HEK293 (cell line): ENCODE data around the gene SERINC1.
A peak's percentile ranks its signal among the peaks of the same experiment; 100 is the strongest.

Experiments
- CTCF ChIA-PET: fragments of 350-600 bp; formaldehyde crosslinking; extraction: SDS; loops from one replicate; lab custom pipeline; 2021; ENCODE audit warnings: antibody characterized with exemption; lab: Yijun Ruan, JAX
- POLR2A ChIA-PET: fragments of 300-600 bp; formaldehyde crosslinking; extraction: SDS; loops from one replicate; lab custom pipeline; 2020; ENCODE audit warnings: antibody characterized with exemption, inconsistent platforms; lab: Yijun Ruan, JAX
- H3K27ac ChIP-seq: fragments of 200-500 bp; sonication (Bioruptor generic); 2 replicates; pipeline ENCODE4 v1.5.1; 2014; ENCODE audit warnings: low read depth, low read length, control low read depth, inconsistent platforms; ENCODE audit errors: extremely low read depth
- H3K36me3 ChIP-seq, 2 experiments: fragments of 200-500 bp in 1 of 2; sonication (Bioruptor generic) in 1 of 2; 1 replicate in 1 of 2; 2 replicates in 1 of 2; pipeline ENCODE4 v1.5.1; 2014 to 2017; ENCODE audit warnings: inconsistent platforms in 2 of 2, low read length in 2 of 2; ENCODE audit not compliant: control insufficient read depth in 2 of 2, insufficient read depth in 1 of 2
- H3K4me1 ChIP-seq: fragments of 200-500 bp; sonication (Bioruptor generic); 2 replicates; pipeline ENCODE4 v1.5.1; 2014; ENCODE audit warnings: mild to moderate bottlenecking, low read length, inconsistent platforms; ENCODE audit not compliant: control insufficient read depth, insufficient read depth
- H3K4me3 ChIP-seq: 2 replicates; pipeline ENCODE4 v1.5.1; 2011; ENCODE audit warnings: low read depth, mild to moderate bottlenecking, control low read depth, low read length, moderate library complexity
- H3K9me3 ChIP-seq: fragments of 200-500 bp; sonication (Bioruptor generic); 2 replicates; pipeline ENCODE4 v1.5.1; 2014; ENCODE audit warnings: low read depth, low read length, inconsistent platforms; ENCODE audit not compliant: control insufficient read depth, insufficient read depth
- BCL11B ChIP-seq: fragments of 450-650 bp; formaldehyde crosslinking; IDR thresholded peaks from 2 replicates; pipeline ENCODE4 v1.5.1; 2016; ENCODE audit warnings: low read depth, missing biosample characterization, missing genetic modification characterization
- GLI2 ChIP-seq: fragments of 450-650 bp; formaldehyde crosslinking; IDR thresholded peaks from 2 replicates; pipeline ENCODE4; 2017; ENCODE audit warnings: missing biosample characterization, missing genetic modification characterization, low read depth, borderline replicate concordance
- GLI4 ChIP-seq: fragments of 450-650 bp; formaldehyde crosslinking; IDR thresholded peaks from 2 replicates; pipeline ENCODE4 v1.5.1; 2016; ENCODE audit warnings: missing biosample characterization, missing genetic modification characterization
- GLIS1 ChIP-seq: fragments of 450-650 bp; formaldehyde crosslinking; IDR thresholded peaks from 2 replicates; pipeline ENCODE4 v1.5.1; 2016; ENCODE audit warnings: missing biosample characterization, missing genetic modification characterization
- HOXC10 ChIP-seq: sonication (generic); formaldehyde crosslinking; IDR thresholded peaks from 2 replicates; pipeline ENCODE4 v1.8.1; 2023; ENCODE audit warnings: mild to moderate bottlenecking, missing genetic modification reagents
- KLF1 ChIP-seq: fragments of 450-650 bp; formaldehyde crosslinking; IDR thresholded peaks from 2 replicates; pipeline ENCODE4 v1.5.1; 2016; ENCODE audit warnings: missing biosample characterization, missing genetic modification characterization
- KLF16 ChIP-seq: fragments of 450-650 bp; formaldehyde crosslinking; IDR thresholded peaks from 2 replicates; pipeline ENCODE4 v1.5.1; 2017; ENCODE audit warnings: missing biosample characterization, missing genetic modification characterization
- KLF7 ChIP-seq: fragments of 450-650 bp; formaldehyde crosslinking; IDR thresholded peaks from 2 replicates; pipeline ENCODE4 v1.5.1; 2016; ENCODE audit warnings: missing biosample characterization, missing genetic modification characterization, borderline replicate concordance
- KLF8 ChIP-seq: fragments of 450-650 bp; formaldehyde crosslinking; IDR thresholded peaks from 2 replicates; pipeline ENCODE4 v1.5.1; 2016; ENCODE audit warnings: missing biosample characterization, missing genetic modification characterization
- KLF9 ChIP-seq: fragments of 450-650 bp; formaldehyde crosslinking; IDR thresholded peaks from 2 replicates; pipeline ENCODE4 v1.5.1; 2016; ENCODE audit warnings: missing biosample characterization, missing genetic modification characterization, low read depth
- SP2 ChIP-seq: fragments of 450-650 bp; formaldehyde crosslinking; IDR thresholded peaks from 2 replicates; pipeline ENCODE4 v1.5.1; 2016; ENCODE audit warnings: missing biosample characterization, missing genetic modification characterization
- SP3 ChIP-seq: fragments of 450-650 bp; formaldehyde crosslinking; IDR thresholded peaks from 2 replicates; pipeline ENCODE4 v1.5.1; 2016; ENCODE audit warnings: missing biosample characterization, missing genetic modification characterization
- WT1 ChIP-seq: fragments of 450-650 bp; formaldehyde crosslinking; IDR thresholded peaks from 2 replicates; pipeline ENCODE4 v1.5.1; 2016; ENCODE audit warnings: missing biosample characterization, missing genetic modification characterization
- ZBTB20 ChIP-seq: fragments of 450-650 bp; formaldehyde crosslinking; IDR thresholded peaks from 2 replicates; pipeline ENCODE4 v1.5.1; 2016; ENCODE audit warnings: missing biosample characterization, missing genetic modification characterization
- ZBTB8A ChIP-seq: fragments of 450-650 bp; formaldehyde crosslinking; IDR thresholded peaks from 2 replicates; pipeline ENCODE4 v1.5.1; 2016; ENCODE audit warnings: missing biosample characterization, missing genetic modification characterization
- ZNF2 ChIP-seq: fragments of 450-650 bp; formaldehyde crosslinking; IDR thresholded peaks from 2 replicates; pipeline ENCODE4 v1.5.1; 2016; ENCODE audit warnings: missing biosample characterization, missing genetic modification characterization
- ZNF335 ChIP-seq: fragments of 450-650 bp; formaldehyde crosslinking; conservative IDR thresholded peaks from 2 replicates; pipeline ENCODE4 v1.5.1; 2016; ENCODE audit warnings: missing biosample characterization, missing genetic modification characterization
- ZNF391 ChIP-seq: fragments of 450-650 bp; formaldehyde crosslinking; IDR thresholded peaks from 2 replicates; pipeline ENCODE4 v1.5.1; 2016; ENCODE audit warnings: low read depth, missing biosample characterization, missing genetic modification characterization, borderline replicate concordance
- ZNF473 ChIP-seq: fragments of 450-650 bp; formaldehyde crosslinking; IDR thresholded peaks from 2 replicates; pipeline ENCODE4 v1.5.1; 2017; ENCODE audit warnings: missing biosample characterization, missing genetic modification characterization
- ZNF561 ChIP-seq: fragments of 450-650 bp; IDR thresholded peaks from 2 replicates; pipeline ENCODE4 v1.5.1; 2018; ENCODE audit warnings: missing biosample characterization, missing genetic modification characterization, borderline replicate concordance
- ZNF610 ChIP-seq: fragments of 450-650 bp; formaldehyde crosslinking; IDR thresholded peaks from 2 replicates; pipeline ENCODE4 v1.5.1; 2016; ENCODE audit warnings: missing biosample characterization, missing genetic modification characterization, borderline replicate concordance
- ZNF623 ChIP-seq: fragments of 450-650 bp; formaldehyde crosslinking; IDR thresholded peaks from 2 replicates; pipeline ENCODE4 v1.5.1; 2016; ENCODE audit warnings: missing biosample characterization, missing genetic modification characterization
- ZNF629 ChIP-seq: fragments of 450-650 bp; formaldehyde crosslinking; IDR thresholded peaks from 2 replicates; pipeline ENCODE4 v1.5.1; 2017; ENCODE audit warnings: missing biosample characterization, missing genetic modification characterization
- ZNF654 ChIP-seq: fragments of 450-650 bp; formaldehyde crosslinking; IDR thresholded peaks from 2 replicates; pipeline ENCODE4 v1.5.1; 2016; ENCODE audit warnings: low read depth, missing biosample characterization, missing genetic modification characterization
- ZNF660 ChIP-seq: fragments of 450-650 bp; IDR thresholded peaks from 2 replicates; pipeline ENCODE4 v1.5.1; 2018; ENCODE audit warnings: missing biosample characterization, mild to moderate bottlenecking, missing genetic modification characterization
- ZNF76 ChIP-seq: fragments of 450-650 bp; formaldehyde crosslinking; IDR thresholded peaks from 2 replicates; pipeline ENCODE4; 2016; ENCODE audit warnings: low read depth, missing biosample characterization, missing genetic modification characterization, borderline replicate concordance
- ZNF768 ChIP-seq: fragments of 450-650 bp; formaldehyde crosslinking; IDR thresholded peaks from 2 replicates; pipeline ENCODE4 v1.5.1; 2018; ENCODE audit warnings: missing biosample characterization, mild to moderate bottlenecking, missing genetic modification characterization
- ZNF785 ChIP-seq: fragments of 450-650 bp; formaldehyde crosslinking; IDR thresholded peaks from 2 replicates; pipeline ENCODE4 v1.5.1; 2016; ENCODE audit warnings: missing biosample characterization, missing genetic modification characterization
- ZNF791 ChIP-seq: fragments of 450-650 bp; formaldehyde crosslinking; IDR thresholded peaks from 2 replicates; pipeline ENCODE4 v1.5.1; 2016; ENCODE audit warnings: missing biosample characterization, missing genetic modification characterization
- ZNF843 ChIP-seq: fragments of 450-650 bp; formaldehyde crosslinking; IDR thresholded peaks from 2 replicates; pipeline ENCODE4 v1.5.1; 2016; ENCODE audit warnings: missing biosample characterization, missing genetic modification characterization
- TF ChIP-seq, protein P1 (sequence below): fragments of 450-650 bp; formaldehyde crosslinking; IDR thresholded peaks from 2 replicates; pipeline ENCODE4 v1.5.1; 2016; ENCODE audit warnings: missing biosample characterization, missing genetic modification characterization
- TF ChIP-seq, protein P2 (sequence below): fragments of 450-650 bp; formaldehyde crosslinking; conservative IDR thresholded peaks from 2 replicates; pipeline ENCODE4 v1.5.1; 2016; ENCODE audit warnings: low read depth, missing biosample characterization, missing genetic modification characterization
- TF ChIP-seq, protein P3 (sequence below): IDR thresholded peaks from 2 replicates; pipeline ENCODE4 v1.6.1; 2011; ENCODE audit warnings: mild to moderate bottlenecking, low read depth, low read length, borderline replicate concordance

SERINC1 gene

DNA sequence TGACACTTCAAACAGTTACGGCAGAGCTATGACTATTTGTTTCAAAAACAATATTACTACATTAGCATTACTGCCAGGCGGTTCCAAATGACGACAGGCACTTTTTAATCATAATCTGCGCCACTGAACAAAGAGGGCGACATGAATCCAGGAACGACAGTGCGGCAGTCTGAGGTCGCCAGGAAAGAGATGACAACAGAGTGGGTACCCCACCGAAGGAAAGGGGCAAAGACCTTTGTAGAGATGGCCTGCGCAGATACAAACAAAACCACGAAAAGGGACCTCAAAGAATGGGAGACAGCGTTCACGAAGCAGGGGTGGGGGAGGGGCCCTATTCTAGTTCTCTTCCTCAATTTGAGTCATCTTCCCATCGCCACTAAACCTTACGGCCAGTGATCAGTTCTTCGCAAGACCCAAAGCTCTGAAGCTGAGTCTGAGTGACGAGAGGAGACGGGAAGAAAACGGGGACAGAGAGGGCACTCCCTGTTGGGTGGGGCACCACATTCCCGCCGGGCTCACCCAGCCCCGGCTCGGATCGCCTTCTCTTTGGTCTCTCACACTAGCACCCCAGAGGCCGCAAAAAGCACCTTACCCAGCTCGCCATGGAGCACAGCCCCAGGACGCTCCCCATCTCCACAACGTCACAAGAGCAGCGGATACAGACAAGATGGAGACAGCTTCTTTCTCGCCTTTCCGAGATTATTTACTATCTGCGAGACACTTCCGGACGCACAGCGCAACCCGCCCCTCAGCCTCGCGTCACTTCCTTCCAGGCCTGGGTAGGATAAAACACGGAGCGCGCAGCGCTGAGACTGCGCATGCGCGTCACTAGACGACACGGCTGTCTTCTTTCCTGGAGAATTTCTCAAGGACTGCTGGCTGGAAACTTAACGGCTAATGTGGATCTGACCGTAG is at the start of gene SERINC1:
Gene SERINC1, minus strand, starts transcription at position 701 of the 915 bp plus-strand sequence. Its CDS starts 70 bp downstream, at position 631.
- peaks cover 0 to 2% of the 10 kb centered on the region in 2 experiments; a peak in 1 of 3 replicates for H3K36me3 ChIP-seq
- TF ChIP-seq ZNF785 (tag by site-specific recombination): no peak
- peak; percentile 88 for TF ChIP-seq KLF1 (tag by site-specific recombination)
- TF ChIP-seq ZNF654 (tag by site-specific recombination): no peak
- TF ChIP-seq WT1 (tag by site-specific recombination): peak; percentile 26; the same call in 1 of the 2 replicates
- no peak for TF ChIP-seq ZNF473
- peak; percentile 38 for TF ChIP-seq ZNF2 (tag by site-specific recombination)
- no peak for TF ChIP-seq ZNF791 (tag by site-specific recombination)
- TF ChIP-seq ZNF843 (tag by site-specific recombination): peak; percentile 9; the same call in 1 of the 2 replicates
- TF ChIP-seq KLF9 (tag by site-specific recombination): peak; percentile 65
- TF ChIP-seq SP3 (tag by site-specific recombination): peak; percentile 84
- TF ChIP-seq, protein P1, sequence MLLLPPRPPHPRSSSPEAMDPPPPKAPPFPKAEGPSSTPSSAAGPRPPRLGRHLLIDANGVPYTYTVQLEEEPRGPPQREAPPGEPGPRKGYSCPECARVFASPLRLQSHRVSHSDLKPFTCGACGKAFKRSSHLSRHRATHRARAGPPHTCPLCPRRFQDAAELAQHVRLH: no peak
- TF ChIP-seq ZNF76 (tag by site-specific recombination): peak; percentile 67
- no peak for TF ChIP-seq BCL11B (tag by site-specific recombination)
- peak; percentile 24; the same call in 1 of the 2 replicates for TF ChIP-seq ZBTB8A (tag by site-specific recombination)
- TF ChIP-seq KLF8: peak; percentile 91
- 0 out of 2 replicates have a peak, but pooled peaks have one; percentile 7 for TF ChIP-seq ZNF623 (tag by site-specific recombination)
- TF ChIP-seq GLI4 (tag by site-specific recombination): no peak
- TF ChIP-seq ZBTB20: no peak
- peak; percentile 45; the same call in 1 of the 2 replicates for TF ChIP-seq KLF16 (tag by site-specific recombination)
- peak; percentile 69 for TF ChIP-seq ZNF629
- TF ChIP-seq, protein P2, sequence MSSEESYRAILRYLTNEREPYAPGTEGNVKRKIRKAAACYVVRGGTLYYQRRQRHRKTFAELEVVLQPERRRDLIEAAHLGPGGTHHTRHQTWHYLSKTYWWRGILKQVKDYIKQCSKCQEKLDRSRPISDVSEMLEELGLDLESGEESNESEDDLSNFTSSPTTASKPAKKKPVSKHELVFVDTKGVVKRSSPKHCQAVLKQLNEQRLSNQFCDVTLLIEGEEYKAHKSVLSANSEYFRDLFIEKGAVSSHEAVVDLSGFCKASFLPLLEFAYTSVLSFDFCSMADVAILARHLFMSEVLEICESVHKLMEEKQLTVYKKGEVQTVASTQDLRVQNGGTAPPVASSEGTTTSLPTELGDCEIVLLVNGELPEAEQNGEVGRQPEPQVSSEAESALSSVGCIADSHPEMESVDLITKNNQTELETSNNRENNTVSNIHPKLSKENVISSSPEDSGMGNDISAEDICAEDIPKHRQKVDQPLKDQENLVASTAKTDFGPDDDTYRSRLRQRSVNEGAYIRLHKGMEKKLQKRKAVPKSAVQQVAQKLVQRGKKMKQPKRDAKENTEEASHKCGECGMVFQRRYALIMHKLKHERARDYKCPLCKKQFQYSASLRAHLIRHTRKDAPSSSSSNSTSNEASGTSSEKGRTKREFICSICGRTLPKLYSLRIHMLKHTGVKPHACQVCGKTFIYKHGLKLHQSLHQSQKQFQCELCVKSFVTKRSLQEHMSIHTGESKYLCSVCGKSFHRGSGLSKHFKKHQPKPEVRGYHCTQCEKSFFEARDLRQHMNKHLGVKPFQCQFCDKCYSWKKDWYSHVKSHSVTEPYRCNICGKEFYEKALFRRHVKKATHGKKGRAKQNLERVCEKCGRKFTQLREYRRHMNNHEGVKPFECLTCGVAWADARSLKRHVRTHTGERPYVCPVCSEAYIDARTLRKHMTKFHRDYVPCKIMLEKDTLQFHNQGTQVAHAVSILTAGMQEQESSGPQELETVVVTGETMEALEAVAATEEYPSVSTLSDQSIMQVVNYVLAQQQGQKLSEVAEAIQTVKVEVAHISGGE (tag by site-specific recombination): peak; percentile 84
- TF ChIP-seq GLI2 (tag by site-specific recombination): no peak
- peak; percentile 57 for TF ChIP-seq ZNF610 (tag by site-specific recombination)
- TF ChIP-seq ZNF768 (tag by site-specific recombination): no peak
- peak; percentile 89 for TF ChIP-seq ZNF335
- TF ChIP-seq KLF7 (tag by site-specific recombination): peak; percentile 91
- 0 out of 2 replicates have a peak, but pooled peaks have one; percentile 70 for TF ChIP-seq ZNF561 (tag by site-specific recombination)
- TF ChIP-seq, protein P3, sequence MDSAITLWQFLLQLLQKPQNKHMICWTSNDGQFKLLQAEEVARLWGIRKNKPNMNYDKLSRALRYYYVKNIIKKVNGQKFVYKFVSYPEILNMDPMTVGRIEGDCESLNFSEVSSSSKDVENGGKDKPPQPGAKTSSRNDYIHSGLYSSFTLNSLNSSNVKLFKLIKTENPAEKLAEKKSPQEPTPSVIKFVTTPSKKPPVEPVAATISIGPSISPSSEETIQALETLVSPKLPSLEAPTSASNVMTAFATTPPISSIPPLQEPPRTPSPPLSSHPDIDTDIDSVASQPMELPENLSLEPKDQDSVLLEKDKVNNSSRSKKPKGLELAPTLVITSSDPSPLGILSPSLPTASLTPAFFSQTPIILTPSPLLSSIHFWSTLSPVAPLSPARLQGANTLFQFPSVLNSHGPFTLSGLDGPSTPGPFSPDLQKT: no peak
- TF ChIP-seq ZNF391 (tag by site-specific recombination): no peak
- TF ChIP-seq GLIS1 (tag by site-specific recombination): no peak
- no peak; the same call in 1 of the 2 replicates for TF ChIP-seq ZNF660 (tag by site-specific recombination)
- TF ChIP-seq HOXC10 (CRISPR knock-in tag): 0 out of 2 replicates have a peak, but pooled peaks have one; percentile 57
- peak; percentile 84 for TF ChIP-seq SP2

More for the DNA sequence above, at the start of gene SERINC1:
- Histone ChIP-seq H3K4me1 (0 out of 2 replicates have a peak, but pooled peaks cover 4% of the 10 kb centered on the region), H3K9me3 (no peaks in the 10 kb centered on the region), H3K27ac (peak within 1 kb of the TSS; percentile 49), H3K4me3 (peak within 1 kb of the TSS; percentile 66)
- POLR2A ChIA-PET: interaction anchor here (0.5 to 1.8 kb wide), 9 partner anchors 12 to 318 kb away, joined by 3 to 10 read pairs (median 3); partner anchors contain the start of genes HSF2 and PKIB
- CTCF ChIA-PET: interaction anchor here (0.6 to 4.3 kb wide), 6 partner anchors 21 to 287 kb away, joined by 3 to 26 read pairs (median 4); no protein-coding TSS in a partner anchor
